Right lobe of liver (tissue), 6 donors: Measurements from ENCODE around the gene BCAN. TPM values are rescaled to one million over a fixed set of nuclear protein-coding genes. Genes with fewer than 3 reads are reported as not detected.

ENCODE experiments used
- ATAC-seq, 4 donors: fragments of 200-7000 bp; cut with Tn5 transposase; one replicate each; pipeline ENCODE4 v1.9.1; 2020; ENCODE audit warnings: mild to moderate bottlenecking in 4 of 4, moderate library complexity in 4 of 4
- DNase-seq, 3 donors: peaks; one replicate each; pipeline ENCODE4 v3.0.0-alpha.2; 2020
- H3K27ac ChIP-seq, 3 donors: fragments of 200-600 bp; one replicate each; pipeline ENCODE4 v1.8.0; 2022
- H3K27me3 ChIP-seq, 2 donors: fragments of 200-600 bp; one replicate each; pipeline ENCODE4 v1.8.0; 2022
- H3K36me3 ChIP-seq, 4 donors: fragments of 200-600 bp; sonication (generic) in 1 of 4; one replicate each; pipeline versions ENCODE4 v1.5.1 to v1.8.0; 2017 to 2022; ENCODE audit warnings: control low read depth in 1 of 4
- H3K4me1 ChIP-seq, 4 donors: fragments of 200-600 bp; sonication (generic) in 1 of 4; one replicate each; pipeline versions ENCODE4 v1.5.1 to v1.8.0; 2017 to 2022; ENCODE audit warnings: control low read depth in 1 of 4
- H3K4me3 ChIP-seq, 3 donors: fragments of 200-600 bp; one replicate each; pipeline ENCODE4 v1.8.0; 2022
- H3K9me3 ChIP-seq, 4 donors: fragments of 200-600 bp; sonication (generic) in 1 of 4; one replicate each; pipeline versions ENCODE4 v1.5.1 to v1.8.0; 2017 to 2022; ENCODE audit warnings: control low read depth in 1 of 4
- CTCF ChIP-seq, 4 donors: fragments of 200-600 bp in 3 of 4; fragments of 450-650 bp in 1 of 4; IDR thresholded peaks; one replicate each; pipeline versions ENCODE4 v1.5.1 to v1.8.0; 2016 to 2022; ENCODE audit warnings: antibody characterized with exemption in 4 of 4, mild to moderate bottlenecking in 2 of 4
- POLR2A ChIP-seq: fragments of 450-650 bp; IDR thresholded peaks from one replicate; pipeline ENCODE4 v1.6.1; 2017; ENCODE audit warnings: antibody characterized with exemption, mild to moderate bottlenecking
- WGBS: methylation state at CpG from one replicate; pipeline ENCODE4 v1.1.6; 2018; ENCODE audit warnings: low coverage, low lambda C conversion rate; ENCODE audit not compliant: insufficient coverage; ENCODE audit errors: missing lambda C conversion rate; 5-methylcytosine and 5-hydroxymethylcytosine counted together
- intact Hi-C, 2 donors: fragments of 100-400 bp; cut with DNase I; formaldehyde crosslinking; loops; one replicate each; pipeline versions ENCODE4 v1.11.2 to v1.14.1; 2022
- total RNA-seq, 6 experiments: library from RNA; depleted of rRNA in 2 of 6; stranded (reverse); fragments of >200 nt in 2 of 6; fragmentation: NEBNext Ultra II Directional in 3 of 6; extraction: Animal tissue kit (Norgen Biotek cat#: 25700) in 3 of 6; gene quantifications; one replicate each; pipeline versions ENCODE4 v1.1.0 to v1.2.4, GENCODE V29; 2016 to 2023
- donor health status: DM: no; HTN: yes; CAD: no.
- donor health status: DM: no; HTN: no; CAD: no.
- donor health status: DM: no; HTN: no; CAD: no.
- donor health status: DM: no; HTN: yes; CAD: no.
- donor health status: DM: no; HTN: yes; CAD: no.

Gene BCAN
- total RNA-seq, 6 experiments from 2014 or later = not detected

GRCh38 chr1:156690675-156691036, 48.7 kb downstream of the BCAN start:
- Histone ChIP-seq H3K9me3 (no peaks in the 10 kb centered on the region), H3K4me3 (no peak overlapping the region), H3K36me3 (no peaks in the 10 kb centered on the region), H3K4me1 (peaks cover 0 to 7% (median 0%) of the 10 kb centered on the region in 4 donors), H3K27me3 (peaks cover 0 to 5% of the 10 kb centered on the region in 2 donors), H3K27ac (no peak overlapping the region)
- TF ChIP-seq CTCF (IDR thresholded peaks at IDR 0.05) (no peak), POLR2A (no peak)
- WGBS = 46% methylated on average over 6 of the region's 8 CpGs
- intact Hi-C loops = no loop called here
- DNase-seq = no peak
- no peak for ATAC-seq

GRCh38 chr1:156691191-156691590, 49.3 kb downstream of the BCAN start:
- H3K36me3 ChIP-seq = no peaks in the 10 kb centered on the region
- intact Hi-C loops = no loop called here
- 0% methylated on average over 1 of the region's 10 CpGs for WGBS
- TF ChIP-seq POLR2A (no peak), CTCF (IDR thresholded peaks at IDR 0.05) (no peak)
- no peak overlapping the region for H3K4me3 ChIP-seq
- peaks cover 0 to 7% (median 0%) of the 10 kb centered on the region in 4 donors for H3K4me1 ChIP-seq
- peaks cover 0 to 5% of the 10 kb centered on the region in 2 donors for H3K27me3 ChIP-seq
- no peaks in the 10 kb centered on the region for H3K9me3 ChIP-seq
- no peak overlapping the region for H3K27ac ChIP-seq
- ATAC-seq = no peak
- no peak for DNase-seq

GRCh38 chr1:156691665-156692440, 49.9 kb downstream of the BCAN start:
- ATAC-seq (no peak), DNase-seq (no peak)
- intact Hi-C loops = no loop called here
- H3K36me3 ChIP-seq = no peaks in the 10 kb centered on the region
- H3K9me3 ChIP-seq = no peaks in the 10 kb centered on the region
- peaks cover 0 to 5% of the 10 kb centered on the region in 2 donors for H3K27me3 ChIP-seq
- 14% methylated on average over 19 of the region's 20 CpGs for WGBS
- peaks cover 0 to 7% (median 0%) of the 10 kb centered on the region in 4 donors for H3K4me1 ChIP-seq
- no peak overlapping the region for H3K4me3 ChIP-seq
- TF ChIP-seq POLR2A (no peak), CTCF (IDR thresholded peaks at IDR 0.05) (no peak)
- H3K27ac ChIP-seq = no peak overlapping the region

- ATAC-seq (no peak), DNase-seq (no peak)
- H3K4me3 ChIP-seq = no peak overlapping the region
- H3K4me1 ChIP-seq = peaks cover 0 to 7% (median 0%) of the 10 kb centered on the region in 4 donors
- TF ChIP-seq CTCF (IDR thresholded peaks at IDR 0.05) (no peak), POLR2A (no peak)
- H3K36me3 ChIP-seq = no peaks in the 10 kb centered on the region
- H3K27me3 ChIP-seq = peaks cover 0 to 5% of the 10 kb centered on the region in 2 donors
- H3K9me3 ChIP-seq = no peaks in the 10 kb centered on the region
- intact Hi-C loops = no loop called here
- WGBS = 12% methylated on average over 8 of the region's 13 CpGs
- H3K27ac ChIP-seq = no peak overlapping the region
Measured at GRCh38 chr1:156692441-156692924, 50.6 kb downstream of the BCAN start.
